HG02798 (cell line): ENCODE data around the gene POLR2F.
"Not testable (repeated sequence)": the region's sequence is repeated elsewhere in the genome, so short reads cannot be mapped to it uniquely, and the experiment has no call there.

Experiments
- ATAC-seq: cut with Tn5 transposase; IDR thresholded peaks from one replicate; pipeline ENCODE4 v1.9.1; 2021; ENCODE audit warnings: mild to moderate bottlenecking; ENCODE audit not compliant: unreplicated experiment, poor library complexity

POLR2F gene

GRCh38 chr22:37924386-37925065 lies 29.0 kb upstream of the POLR2F start:
- no peak for ATAC-seq

GRCh38 chr22:37925330-37925729 lies 28.2 kb upstream of the POLR2F start:
- no peak for ATAC-seq

GRCh38 chr22:37925767-37926166 lies 27.7 kb upstream of the POLR2F start:
- no peak for ATAC-seq

- ATAC-seq, result no peak
Observed at GRCh38 chr22:37926358-37926757, 27.1 kb upstream of the POLR2F start.

GRCh38 chr22:37926771-37927636 lies 26.5 kb upstream of the POLR2F start:
- ATAC-seq, result no peak

- ATAC-seq, result no peak
Observed at GRCh38 chr22:37927637-37927936, 25.9 kb upstream of the POLR2F start.

GRCh38 chr22:37929390-37929789 lies 24.1 kb upstream of the POLR2F start:
- ATAC-seq, result no peak

GRCh38 chr22:37930270-37930951 lies 23.1 kb upstream of the POLR2F start:
- no peak for ATAC-seq

GRCh38 chr22:37930952-37931440 lies 22.5 kb upstream of the POLR2F start:
- ATAC-seq, result no peak

- ATAC-seq, result no peak
Observed at GRCh38 chr22:37931893-37932389, 21.6 kb upstream of the POLR2F start.

GRCh38 chr22:37932401-37932800 lies 21.1 kb upstream of the POLR2F start:
- no peak for ATAC-seq

- no peak for ATAC-seq
Observed at GRCh38 chr22:37932821-37933578, 20.5 kb upstream of the POLR2F start.

- peak; percentile 91 for ATAC-seq
Observed at GRCh38 chr22:37933711-37934376, 19.7 kb upstream of the POLR2F start.

- no peak for ATAC-seq
Observed at GRCh38 chr22:37940698-37941376, 12.7 kb upstream of the POLR2F start.

- no peak for ATAC-seq
Observed at GRCh38 chr22:37942133-37942532, 11.4 kb upstream of the POLR2F start.

- no peak for ATAC-seq
Observed at GRCh38 chr22:37943136-37943824, 10.2 kb upstream of the POLR2F start.

- no peak for ATAC-seq
Observed at GRCh38 chr22:37943825-37944198, 9.7 kb upstream of the POLR2F start.

GRCh38 chr22:37944423-37944822 lies 9.1 kb upstream of the POLR2F start:
- ATAC-seq, result not testable (repeated sequence)
